Tibial artery (tissue), 4 donors: ENCODE results near the gene DNM3.

Source experiments
- DNase-seq, 2 donors: peaks; one replicate each; pipeline ENCODE4 v3.0.0-alpha.2; 2019
- H3K27ac ChIP-seq, 2 donors: fragments of 200-600 bp; sonication (generic) in 1 of 2; 1 replicate in 1 of 2; 2 replicates in 1 of 2; pipeline ENCODE4 v1.5.1; 2018 to 2019; ENCODE audit warnings: mild to moderate bottlenecking in 1 of 2
- H3K27me3 ChIP-seq, 2 donors: fragments of 200-600 bp; sonication (generic) in 1 of 2; one replicate each; pipeline versions ENCODE4 v1.5.1 to v1.6.0; 2016 to 2019
- H3K36me3 ChIP-seq, 3 donors: fragments of 200-600 bp; sonication (generic) in 2 of 3; one replicate each; pipeline ENCODE4 v1.5.1; 2016 to 2019; ENCODE audit warnings: mild to moderate bottlenecking in 2 of 3
- H3K4me1 ChIP-seq, 4 donors: fragments of 200-600 bp; sonication (generic) in 2 of 4; 1 replicate in 3 of 4; 2 replicates in 1 of 4; pipeline ENCODE4 v1.5.1; 2016 to 2019
- H3K4me3 ChIP-seq, 2 donors: fragments of 200-600 bp; sonication (generic) in 1 of 2; 1 replicate in 1 of 2; 2 replicates in 1 of 2; pipeline ENCODE4 v1.5.1; 2018 to 2019; ENCODE audit warnings: mild to moderate bottlenecking in 2 of 2
- H3K9me3 ChIP-seq, 3 donors: fragments of 200-600 bp; sonication (generic) in 1 of 3; one replicate each; pipeline ENCODE4 v1.5.1; 2016 to 2019
- intact Hi-C: fragments of 100-400 bp; cut with DNase I; formaldehyde crosslinking; loops from one replicate; pipeline ENCODE4 v1.15.0; 2023; ENCODE audit warnings: low total_unique reads
- TF ChIP-seq, protein P1 (sequence below), 2 experiments: fragments of 200-600 bp in 1 of 2; fragments of 450-650 bp in 1 of 2; IDR thresholded peaks; one replicate each; pipeline ENCODE4 v1.5.1; 2017 to 2019; ENCODE audit warnings: antibody characterized with exemption in 2 of 2, mild to moderate bottlenecking in 1 of 2, moderate library complexity in 1 of 2

The DNM3 gene

DNA sequence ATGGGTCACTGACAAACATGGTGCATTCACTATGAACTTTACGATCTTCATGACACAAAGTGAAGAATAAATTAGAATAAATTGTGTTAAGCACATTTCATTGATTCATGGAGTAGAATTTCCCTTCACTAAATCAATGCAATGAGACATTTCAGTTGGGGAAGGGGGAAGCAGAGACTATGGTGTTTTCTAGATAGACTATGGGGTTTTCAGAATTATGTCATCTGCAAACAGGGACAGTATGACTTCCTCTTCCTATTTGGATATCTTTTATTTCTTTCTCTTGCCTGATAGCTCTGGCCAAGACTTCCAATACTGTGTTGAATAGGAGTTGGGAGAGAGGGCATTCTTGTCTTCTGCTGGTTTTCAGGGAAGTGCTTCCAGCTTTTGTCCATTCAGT is 499.2 kb downstream of the DNM3 start:
- H3K9me3 ChIP-seq = no peaks in the 10 kb centered on the region
- no peaks in the 10 kb centered on the region for H3K27me3 ChIP-seq
- intact Hi-C loops = loop anchor here (10.0 kb wide), 1 partner anchor 54 kb away; no protein-coding TSS in a partner anchor

DNA sequence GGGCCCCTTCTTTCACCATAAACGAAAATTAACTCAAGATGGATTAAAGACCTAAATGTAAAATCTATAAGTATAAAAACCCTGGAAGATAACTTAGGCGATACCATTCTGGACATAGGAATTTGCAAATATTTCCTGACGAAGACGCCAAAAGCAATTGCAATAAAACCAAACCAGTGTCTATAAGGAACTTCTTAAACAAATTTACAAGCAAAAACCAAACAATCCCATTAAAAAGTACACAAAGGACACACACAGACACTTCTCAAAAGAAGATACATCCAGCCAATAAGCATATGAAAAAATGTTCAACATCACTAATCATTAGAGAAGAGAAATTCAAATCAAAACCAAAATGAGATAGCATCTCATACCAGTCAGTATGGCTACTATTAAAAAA is 500.4 kb downstream of the DNM3 start:
- intact Hi-C loops = loop anchor here (10.0 kb wide), 1 partner anchor 53 kb away; no protein-coding TSS in a partner anchor
- Histone ChIP-seq H3K36me3 (no peaks in the 10 kb centered on the region), H3K4me1 (peaks cover 0 to 18% (median 13%) of the 10 kb centered on the region in 4 donors), H3K27me3 (no peaks in the 10 kb centered on the region), H3K4me3 (no peak overlapping the region), H3K9me3 (no peaks in the 10 kb centered on the region), H3K27ac (no peak overlapping the region)
- no peak for DNase-seq
- TF ChIP-seq, protein P1, sequence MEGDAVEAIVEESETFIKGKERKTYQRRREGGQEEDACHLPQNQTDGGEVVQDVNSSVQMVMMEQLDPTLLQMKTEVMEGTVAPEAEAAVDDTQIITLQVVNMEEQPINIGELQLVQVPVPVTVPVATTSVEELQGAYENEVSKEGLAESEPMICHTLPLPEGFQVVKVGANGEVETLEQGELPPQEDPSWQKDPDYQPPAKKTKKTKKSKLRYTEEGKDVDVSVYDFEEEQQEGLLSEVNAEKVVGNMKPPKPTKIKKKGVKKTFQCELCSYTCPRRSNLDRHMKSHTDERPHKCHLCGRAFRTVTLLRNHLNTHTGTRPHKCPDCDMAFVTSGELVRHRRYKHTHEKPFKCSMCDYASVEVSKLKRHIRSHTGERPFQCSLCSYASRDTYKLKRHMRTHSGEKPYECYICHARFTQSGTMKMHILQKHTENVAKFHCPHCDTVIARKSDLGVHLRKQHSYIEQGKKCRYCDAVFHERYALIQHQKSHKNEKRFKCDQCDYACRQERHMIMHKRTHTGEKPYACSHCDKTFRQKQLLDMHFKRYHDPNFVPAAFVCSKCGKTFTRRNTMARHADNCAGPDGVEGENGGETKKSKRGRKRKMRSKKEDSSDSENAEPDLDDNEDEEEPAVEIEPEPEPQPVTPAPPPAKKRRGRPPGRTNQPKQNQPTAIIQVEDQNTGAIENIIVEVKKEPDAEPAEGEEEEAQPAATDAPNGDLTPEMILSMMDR (IDR thresholded peaks at IDR 0.05) = no peak

More for the DNA sequence above, 499.2 kb downstream of the DNM3 start:
- no peak overlapping the region for H3K27ac ChIP-seq
- TF ChIP-seq, protein P1 (IDR thresholded peaks at IDR 0.05) = no peak
- no peak overlapping the region for H3K4me3 ChIP-seq
- H3K36me3 ChIP-seq = no peaks in the 10 kb centered on the region
- no peak for DNase-seq
- peaks cover 0 to 18% (median 13%) of the 10 kb centered on the region in 4 donors for H3K4me1 ChIP-seq

DNA sequence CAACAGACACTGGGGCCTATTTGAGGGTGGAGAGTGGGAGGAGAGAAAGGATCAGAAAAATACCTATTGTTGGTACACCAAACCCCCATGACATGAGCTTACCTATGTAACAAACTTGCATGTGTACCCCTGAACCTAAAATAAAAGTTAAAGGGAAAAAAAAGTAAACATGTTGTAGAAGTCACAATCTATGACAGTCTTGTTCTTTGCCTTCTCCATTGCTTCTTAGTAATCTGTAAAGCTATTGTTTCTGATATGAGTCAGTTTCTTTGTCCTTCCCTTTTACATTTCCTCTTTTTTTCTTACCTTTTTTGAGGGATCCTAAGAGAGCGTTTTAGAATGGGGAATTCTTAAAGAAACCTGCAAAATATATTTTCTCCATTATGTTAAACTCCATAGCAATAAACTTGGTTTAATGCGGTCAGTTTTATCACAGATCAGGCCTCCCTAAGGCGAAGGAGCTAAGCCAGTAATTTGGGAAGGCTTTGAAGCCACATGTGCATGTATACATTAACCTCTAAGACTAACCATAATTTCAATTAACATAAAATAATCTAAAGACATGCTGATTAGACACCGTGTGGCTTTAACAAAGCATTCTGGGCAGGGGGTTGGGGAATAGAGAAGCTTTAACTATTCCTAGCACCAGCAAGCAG is 501.4 kb downstream of the DNM3 start:
- H3K27ac ChIP-seq = peak overlapping the region; percentile 57 to 62
- no peak overlapping the region for H3K4me3 ChIP-seq
- intact Hi-C loops = loop anchor here (10.0 kb wide), 1 partner anchor 52 kb away; no protein-coding TSS in a partner anchor
- H3K9me3 ChIP-seq = peaks cover 0 to 6% (median 0%) of the 10 kb centered on the region in 3 donors
- TF ChIP-seq, protein P1 (IDR thresholded peaks at IDR 0.05) = no peak
- no peaks in the 10 kb centered on the region for H3K27me3 ChIP-seq
- DNase-seq = no peak
- H3K36me3 ChIP-seq = no peaks in the 10 kb centered on the region
- H3K4me1 ChIP-seq = peaks cover 0 to 18% (median 13%) of the 10 kb centered on the region in 4 donors

DNA sequence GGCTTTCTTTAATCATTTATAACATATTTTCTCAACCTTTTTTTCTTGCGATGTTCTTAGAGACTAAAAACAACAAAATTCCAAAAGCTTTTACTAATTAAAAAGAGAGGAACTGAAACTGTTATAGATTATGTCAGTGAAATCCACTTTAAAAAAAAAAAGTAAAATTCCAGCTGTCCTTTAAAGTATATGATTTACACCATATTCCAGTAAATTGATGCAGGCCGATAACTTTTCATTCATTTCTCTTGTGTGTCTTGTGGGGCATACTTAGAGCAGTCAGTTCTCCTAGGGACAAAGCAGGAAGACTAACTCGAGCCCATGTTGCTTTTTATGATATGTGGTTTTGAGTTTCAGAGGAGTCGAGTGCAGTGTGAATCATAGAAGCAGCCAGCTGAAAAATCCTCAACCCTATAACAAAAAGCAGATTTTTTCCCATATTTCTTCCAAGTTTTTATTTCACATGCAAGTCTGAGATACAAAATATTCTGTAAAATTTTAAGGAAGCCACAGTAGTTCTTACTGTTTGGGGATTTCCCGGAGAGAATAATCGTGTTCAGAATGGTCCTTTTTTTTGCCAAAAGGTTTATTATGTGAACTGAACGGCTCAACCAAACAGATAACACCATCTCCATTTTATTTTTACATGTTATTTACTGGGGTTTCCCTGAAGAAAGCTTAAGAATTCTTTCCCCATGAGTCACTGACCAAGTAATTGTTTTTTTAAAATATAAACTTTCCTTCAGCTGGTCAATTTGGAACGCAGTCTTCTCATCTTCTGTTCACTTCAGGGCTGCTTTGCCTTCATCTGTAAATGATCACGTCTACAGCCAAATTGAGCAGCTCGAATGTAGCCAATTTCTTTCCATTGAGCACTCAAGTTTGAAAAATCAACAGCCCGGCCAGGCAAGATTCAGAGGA is 502.2 kb downstream of the DNM3 start:
- Histone ChIP-seq H3K4me3 (peak overlapping the region; percentile 17 to 28), H3K27me3 (no peaks in the 10 kb centered on the region), H3K27ac (peak overlapping the region; percentile 57 to 62), H3K4me1 (peaks cover 0 to 18% (median 13%) of the 10 kb centered on the region in 4 donors), H3K36me3 (no peaks in the 10 kb centered on the region), H3K9me3 (peaks cover 0 to 6% (median 0%) of the 10 kb centered on the region in 3 donors)
- TF ChIP-seq, protein P1 (IDR thresholded peaks at IDR 0.05) = no peak
- no peak for DNase-seq
- intact Hi-C loops = loop anchor here (10.0 kb wide), 1 partner anchor 51 kb away; no protein-coding TSS in a partner anchor

DNA sequence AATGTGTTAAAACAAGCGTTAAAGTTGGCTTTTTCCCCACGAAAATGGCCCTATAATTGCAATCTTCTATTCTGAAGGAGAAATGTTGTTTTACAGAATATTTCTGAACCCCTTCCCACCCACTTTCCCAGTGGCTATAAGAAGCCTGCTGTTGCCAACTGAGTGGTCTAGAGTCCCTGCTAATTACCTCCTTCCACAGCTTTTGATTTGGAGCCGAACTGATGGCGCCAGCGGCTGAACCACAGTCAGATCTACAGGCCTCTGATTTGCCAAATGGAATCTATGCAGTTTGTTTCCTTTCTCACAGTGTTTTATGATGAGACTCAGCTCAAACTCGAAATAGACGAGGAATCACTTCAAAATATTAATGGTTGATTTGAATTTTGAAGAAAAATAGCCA is 503.1 kb downstream of the DNM3 start:
- H3K9me3 ChIP-seq = peaks cover 0 to 6% (median 0%) of the 10 kb centered on the region in 3 donors
- no peaks in the 10 kb centered on the region for H3K36me3 ChIP-seq
- TF ChIP-seq, protein P1 (IDR thresholded peaks at IDR 0.05) = no peak
- intact Hi-C loops = loop anchor here (10.0 kb wide), 1 partner anchor 50 kb away; no protein-coding TSS in a partner anchor
- DNase-seq = no peak
- peak overlapping the region; percentile 57 to 62 for H3K27ac ChIP-seq
- H3K4me3 ChIP-seq = no peak overlapping the region
- H3K4me1 ChIP-seq = peaks cover 0 to 18% (median 13%) of the 10 kb centered on the region in 4 donors
- no peaks in the 10 kb centered on the region for H3K27me3 ChIP-seq
